ENCODE data around the gene ADAT3.

ADAT3 gene

DNA sequence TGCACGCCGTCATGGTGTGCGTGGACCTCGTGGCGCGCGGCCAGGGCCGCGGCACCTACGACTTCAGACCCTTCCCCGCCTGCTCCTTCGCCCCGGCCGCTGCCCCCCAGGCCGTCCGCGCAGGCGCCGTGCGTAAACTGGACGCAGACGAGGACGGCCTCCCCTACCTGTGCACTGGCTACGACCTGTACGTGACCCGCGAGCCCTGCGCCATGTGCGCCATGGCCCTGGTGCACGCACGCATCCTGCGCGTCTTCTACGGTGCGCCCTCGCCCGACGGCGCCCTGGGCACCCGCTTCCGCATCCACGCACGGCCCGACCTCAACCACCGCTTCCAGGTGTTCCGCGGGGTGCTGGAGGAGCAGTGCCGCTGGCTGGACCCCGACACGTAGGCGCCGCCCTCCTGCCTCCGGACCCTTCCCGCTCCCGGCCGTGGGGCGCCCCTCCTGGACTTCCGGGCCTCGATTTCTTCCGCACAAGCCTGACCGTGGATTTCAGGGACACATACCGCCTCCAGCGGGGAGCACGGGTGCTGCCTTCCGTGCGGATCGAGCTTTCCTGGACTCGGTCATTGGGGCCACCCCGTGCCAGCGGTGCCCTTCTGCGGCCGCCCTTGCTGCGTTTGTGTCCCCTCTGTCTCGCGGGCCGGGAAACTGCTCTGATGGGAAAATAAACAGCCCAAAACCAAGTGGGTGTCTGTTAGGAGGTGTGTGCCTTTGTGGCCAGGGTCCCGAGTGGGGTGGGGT, 7.7 kb downstream of the ADAT3 start:
- no peak for DNase-seq (ENCODE audit: low read depth)

DNA sequence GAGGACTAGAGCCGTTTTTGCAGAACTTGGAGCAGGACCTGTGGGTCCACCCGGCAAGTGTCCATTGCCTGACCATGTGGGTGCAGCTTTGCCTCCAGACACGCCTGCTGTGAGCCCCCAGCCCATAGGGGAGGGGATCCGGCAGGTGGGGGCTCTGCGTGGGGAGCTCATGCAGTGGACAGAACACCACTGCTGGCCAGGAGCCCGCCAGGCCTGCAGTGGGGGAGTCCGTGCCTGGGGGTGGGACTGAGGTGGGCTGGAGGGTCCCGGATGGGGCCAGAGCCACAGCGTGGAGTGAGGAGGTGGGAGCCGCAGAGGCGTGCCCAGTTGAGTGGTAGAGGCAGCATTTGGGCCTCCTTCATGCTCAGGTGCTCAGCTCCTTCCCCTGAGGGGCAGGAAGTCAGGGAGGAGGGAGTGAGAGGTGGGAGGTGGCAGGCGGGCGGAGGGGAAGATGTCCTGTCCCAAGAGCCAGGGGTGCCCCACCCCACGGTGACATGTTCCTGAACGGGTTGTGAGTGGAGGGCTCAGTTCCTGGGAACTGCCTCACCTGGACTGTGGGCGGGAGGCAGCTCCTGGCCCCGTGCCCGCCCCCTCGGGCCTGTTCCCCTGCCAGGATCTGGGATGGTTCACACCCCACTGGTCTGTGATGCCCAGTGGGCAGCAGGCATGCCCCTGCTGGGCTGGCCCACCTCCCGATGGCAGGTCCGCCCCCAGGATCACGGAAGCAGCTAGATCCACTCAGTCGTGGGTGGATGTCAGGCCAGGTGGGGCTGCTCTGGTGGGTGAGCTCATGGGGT, 8.8 kb downstream of the ADAT3 start:
- no peak for DNase-seq (ENCODE audit: low read depth)

DNA sequence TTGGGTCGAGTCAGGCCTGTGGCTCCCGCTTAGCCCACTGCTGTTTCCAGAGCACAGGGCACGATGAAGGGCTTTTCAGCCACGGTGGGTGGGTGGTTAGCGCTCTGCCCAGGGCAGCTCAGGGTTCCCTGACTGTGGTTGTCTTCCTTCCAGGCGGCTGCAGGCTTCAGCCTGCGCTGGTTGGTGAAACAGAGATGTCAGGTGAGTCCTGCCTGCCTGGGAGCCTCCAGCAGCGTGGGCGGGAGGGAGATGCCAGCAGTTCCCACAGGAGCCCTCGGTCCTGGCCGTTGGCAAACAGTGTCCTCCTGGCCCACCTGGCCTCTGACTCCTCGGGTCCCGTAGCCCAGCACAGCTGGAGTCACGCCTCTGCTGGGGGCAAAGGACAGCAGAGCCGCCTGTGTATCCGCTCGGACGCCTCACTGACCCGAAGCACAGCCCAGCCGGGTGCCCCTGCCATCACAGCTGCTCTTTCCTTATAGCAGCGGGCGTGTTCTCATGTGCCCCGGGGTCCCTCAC, 9.7 kb downstream of the ADAT3 start:
- no peak for DNase-seq (ENCODE audit: low read depth)

DNA sequence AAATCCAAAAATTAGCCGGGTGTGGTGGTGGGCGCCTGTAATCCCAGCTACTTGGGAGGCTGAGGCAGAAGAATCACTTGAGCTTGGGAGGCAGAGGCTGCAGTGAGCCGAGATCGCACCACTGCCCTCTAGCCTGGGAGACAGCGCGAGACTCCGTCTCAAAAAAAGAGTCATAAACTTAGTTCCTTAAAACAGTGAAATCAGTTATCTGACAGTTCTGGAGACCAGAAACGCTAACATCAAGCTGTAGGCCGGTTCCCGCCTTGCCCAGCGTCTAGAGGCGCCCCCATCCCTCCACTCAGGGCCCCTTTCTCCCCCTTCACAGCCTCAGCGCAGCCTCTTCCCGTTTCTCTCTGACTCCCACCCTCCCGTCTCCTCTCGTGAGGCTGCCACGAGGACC, 11.9 kb downstream of the ADAT3 start:
- DNase-seq (ENCODE audit: low read depth) = no peak

DNA sequence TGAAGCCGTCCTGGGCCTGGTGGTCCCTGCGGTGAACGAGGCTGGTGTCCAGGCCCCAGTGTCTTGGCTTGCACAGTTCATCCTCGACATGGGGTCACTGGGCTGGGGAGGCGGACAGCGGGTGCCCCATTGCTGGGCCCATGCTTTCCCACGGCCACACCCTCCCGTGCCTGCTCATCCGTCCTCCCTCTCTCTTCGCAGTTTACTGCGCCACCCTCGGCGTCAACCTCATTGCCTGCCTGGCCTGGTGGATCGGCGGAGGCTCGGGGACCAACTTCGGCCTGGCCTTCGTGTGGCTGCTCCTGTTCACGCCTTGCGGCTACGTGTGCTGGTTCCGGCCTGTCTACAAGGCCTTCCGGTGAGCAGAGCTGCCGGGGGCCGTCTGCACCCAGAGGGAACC, 12.7 kb downstream of the ADAT3 start:
- no peak for DNase-seq (ENCODE audit: low read depth)

DNA sequence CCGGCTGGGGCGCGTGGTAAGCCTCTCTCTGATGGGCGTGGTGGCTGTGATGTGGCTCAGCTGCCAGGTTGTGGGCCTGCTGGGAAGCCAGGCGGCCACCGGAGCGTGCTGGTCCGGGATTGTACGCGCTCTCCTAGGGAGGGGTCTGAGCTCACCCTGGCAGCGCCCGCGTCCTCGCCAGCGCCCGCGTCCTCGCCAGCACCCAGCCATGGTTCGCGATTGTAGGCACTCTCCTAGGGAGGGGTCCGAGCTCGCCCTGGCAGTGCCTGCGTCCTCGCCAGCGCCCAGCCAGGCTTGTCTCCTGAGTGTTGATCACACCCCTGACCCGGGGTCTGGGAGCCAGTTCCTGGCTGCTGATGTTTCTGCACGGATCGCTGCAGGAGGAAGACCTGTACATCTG, 13.8 kb downstream of the ADAT3 start:
- no peak for DNase-seq (ENCODE audit: low read depth)

DNA sequence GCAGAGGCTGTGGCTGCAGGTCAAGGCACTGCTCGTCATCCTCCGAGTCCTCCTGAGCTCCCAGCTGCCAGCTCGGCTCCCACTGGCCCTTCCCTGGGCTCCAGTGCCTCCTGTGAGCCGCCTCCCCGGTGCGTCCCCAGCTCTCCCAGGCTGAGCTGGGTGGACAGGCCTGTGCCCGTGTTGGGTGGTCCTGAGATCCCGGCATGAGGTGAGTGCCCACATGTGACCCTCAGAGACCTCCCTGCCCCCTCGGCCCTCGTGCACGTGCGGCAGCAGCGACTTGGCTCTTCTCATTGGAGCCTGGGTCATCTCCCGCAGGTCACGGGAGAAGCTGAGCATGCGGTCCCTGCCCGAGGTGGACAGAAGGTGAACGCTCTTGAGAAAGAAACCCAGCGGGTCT, 15.4 kb downstream of the ADAT3 start:
- DNase-seq (ENCODE audit: low read depth) = no peak

DNA sequence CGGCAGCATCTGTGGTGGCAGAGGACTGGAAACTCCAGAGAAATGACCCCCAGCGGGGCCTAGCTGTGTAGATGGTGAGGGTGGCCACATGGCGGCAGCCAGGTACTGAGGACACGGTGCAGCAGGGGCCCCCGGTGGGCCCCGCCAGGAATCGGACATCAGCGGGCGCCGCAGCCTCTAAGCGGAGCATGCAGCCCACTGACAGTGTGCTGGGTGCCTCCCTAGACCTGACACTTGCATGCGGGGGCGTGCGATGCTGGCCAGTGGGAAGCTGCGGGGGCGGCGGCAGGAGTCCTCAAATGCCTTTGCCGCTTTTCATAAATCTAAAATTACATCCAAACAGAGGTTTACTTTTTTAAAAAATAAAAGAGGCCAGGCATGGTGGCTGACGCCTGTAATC, 16.1 kb downstream of the ADAT3 start:
- DNase-seq (ENCODE audit: low read depth) = no peak

DNA sequence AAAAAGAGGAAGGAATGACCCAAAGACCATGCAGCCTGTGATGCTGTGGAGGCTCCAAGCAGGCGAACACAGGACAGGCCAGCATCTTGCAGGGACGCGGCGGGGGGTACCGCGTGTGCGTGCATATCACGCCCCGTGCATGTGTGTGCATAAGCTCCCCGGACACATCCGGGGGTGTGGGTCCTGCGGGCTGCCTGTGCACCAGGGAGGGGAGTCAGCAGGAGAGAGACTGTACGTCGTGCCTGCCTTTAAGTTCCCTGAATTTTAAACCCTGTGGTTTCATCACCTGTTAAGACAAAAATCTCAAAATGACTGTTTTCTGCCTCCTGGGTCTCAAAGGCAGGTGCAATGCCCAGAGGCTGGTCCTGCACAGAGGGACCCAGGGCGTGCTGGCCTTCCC, 16.6 kb downstream of the ADAT3 start:
- DNase-seq (ENCODE audit: low read depth) = no peak

DNA sequence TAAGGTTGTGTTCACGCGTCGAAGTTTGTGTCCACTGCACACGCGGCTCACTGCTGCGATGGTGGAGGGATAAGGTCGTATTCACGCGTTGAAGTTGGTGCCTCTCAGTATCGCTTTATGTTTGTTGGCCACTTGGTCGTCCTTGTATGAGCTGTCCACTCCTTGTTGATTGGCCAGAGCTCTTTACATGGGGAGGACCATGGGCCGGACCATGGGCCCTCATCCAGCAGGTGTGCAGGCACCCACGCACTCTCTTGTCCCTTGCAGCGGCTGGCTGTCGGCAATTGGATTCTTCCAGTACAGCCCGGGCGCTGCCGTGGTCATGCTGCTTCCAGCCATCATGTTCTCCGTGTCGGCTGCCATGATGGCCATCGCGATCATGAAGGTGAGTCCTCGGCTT, 17.6 kb downstream of the ADAT3 start:
- no peak for DNase-seq (ENCODE audit: low read depth)

DNA sequence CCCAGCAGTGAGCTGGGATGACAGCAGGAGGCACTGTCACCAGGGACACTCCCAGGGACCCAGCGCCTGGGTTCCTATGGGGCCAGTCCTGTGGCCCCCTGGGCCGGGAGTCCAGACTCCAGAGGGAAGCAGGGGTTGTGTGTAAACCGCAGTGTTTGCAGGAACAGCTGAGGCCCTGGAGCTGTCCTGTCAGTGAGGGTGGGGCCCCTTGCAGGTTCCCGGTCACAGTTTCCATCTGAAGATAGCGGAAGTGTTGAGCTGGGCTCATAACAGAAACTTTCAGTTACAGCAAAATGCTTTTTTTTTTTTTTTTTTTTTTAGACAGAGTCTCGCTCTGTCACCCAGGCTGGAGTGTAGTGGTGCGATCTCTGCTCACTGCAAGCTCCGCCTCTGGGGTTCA, 18.1 kb downstream of the ADAT3 start:
- DNase-seq (ENCODE audit: low read depth) = no peak

DNA sequence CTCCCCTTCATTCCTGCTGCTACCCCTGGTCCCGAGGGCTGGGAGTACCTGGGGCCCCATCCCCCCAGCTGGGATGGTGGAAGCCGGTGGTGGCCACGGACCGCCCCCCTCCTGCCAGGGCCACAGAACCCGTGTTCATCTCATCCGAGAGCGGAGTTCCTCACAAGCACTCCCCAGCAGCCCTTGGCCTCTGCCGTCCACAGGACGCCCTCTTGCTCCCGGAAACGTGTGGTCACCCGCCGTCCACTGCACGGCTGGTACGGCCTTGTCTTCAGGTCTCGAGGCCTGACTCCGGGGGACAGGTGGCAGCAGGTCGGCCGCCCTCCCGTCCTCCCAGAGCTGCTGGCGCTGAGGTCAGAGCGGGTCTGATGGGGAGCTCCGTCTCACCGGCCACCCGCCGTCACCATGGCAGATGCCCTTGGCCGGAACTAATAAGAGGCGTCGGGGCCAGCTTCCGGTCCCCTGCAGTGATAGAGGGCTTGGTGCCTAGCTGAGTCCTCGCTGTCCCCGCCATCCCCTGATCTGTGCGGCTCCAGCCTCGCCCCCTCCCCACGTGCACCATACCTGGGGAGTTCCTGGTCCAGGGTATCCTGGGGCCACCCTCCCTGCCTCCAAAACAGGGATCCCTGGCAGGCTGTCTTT, 19.2 kb downstream of the ADAT3 start:
- DNase-seq (ENCODE audit: low read depth) = no peak

DNA sequence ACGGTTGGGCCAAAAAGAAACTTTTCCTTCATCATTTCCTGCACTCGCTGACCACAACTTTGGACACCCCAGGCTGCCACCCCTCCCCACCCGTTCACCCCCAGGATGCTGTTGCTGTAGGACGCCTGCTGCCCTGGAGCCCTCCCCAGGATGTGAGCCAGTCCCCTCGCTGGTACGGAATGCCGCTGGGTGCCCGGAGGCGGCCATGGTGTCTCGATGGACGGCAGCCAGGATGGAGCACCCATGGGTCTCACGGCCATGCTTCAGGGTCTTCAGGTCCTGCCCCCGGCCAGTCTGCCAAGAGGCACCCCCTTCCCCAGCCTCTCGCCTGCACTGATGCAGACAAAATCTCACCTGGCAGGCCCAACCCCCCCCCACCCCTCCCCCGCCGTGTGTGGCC, 20.3 kb downstream of the ADAT3 start:
- no peak for DNase-seq (ENCODE audit: low read depth)

DNA sequence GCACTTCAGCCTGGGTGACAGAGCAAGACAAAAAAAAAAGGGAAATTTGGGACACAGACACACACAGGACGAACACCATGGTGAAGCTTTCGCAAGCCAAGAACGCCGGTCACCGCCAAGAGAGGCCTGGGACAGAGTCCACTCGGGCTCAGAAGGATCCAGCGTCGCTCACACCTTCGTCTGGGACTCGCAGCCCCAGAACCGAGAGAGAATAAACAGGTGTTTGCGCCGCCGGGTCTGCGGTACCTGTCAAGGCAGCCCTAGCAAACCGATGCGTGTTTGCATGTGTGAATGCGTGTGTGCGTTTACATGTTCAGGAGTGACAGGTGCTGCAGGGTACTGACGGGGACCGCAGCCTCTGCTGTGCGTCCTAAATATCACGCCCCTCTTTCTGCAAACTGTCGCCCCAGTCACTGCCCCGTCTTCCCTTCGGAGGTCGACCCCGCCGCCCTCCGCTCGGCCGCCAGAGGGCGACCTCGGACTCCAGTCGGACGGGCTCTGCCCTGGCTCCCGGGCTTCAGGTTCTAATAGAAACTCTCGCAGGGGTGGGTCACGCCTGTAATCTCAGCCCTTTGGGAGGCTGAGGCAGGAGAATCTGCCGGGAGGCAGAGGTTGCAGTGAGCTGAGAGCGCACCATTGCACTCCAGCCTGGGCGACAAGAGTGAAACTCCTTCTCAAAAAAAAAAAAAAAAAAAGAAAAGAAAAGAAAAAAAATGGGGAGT, 24.0 kb downstream of the ADAT3 start:
- DNase-seq (ENCODE audit: low read depth) = no peak

DNA sequence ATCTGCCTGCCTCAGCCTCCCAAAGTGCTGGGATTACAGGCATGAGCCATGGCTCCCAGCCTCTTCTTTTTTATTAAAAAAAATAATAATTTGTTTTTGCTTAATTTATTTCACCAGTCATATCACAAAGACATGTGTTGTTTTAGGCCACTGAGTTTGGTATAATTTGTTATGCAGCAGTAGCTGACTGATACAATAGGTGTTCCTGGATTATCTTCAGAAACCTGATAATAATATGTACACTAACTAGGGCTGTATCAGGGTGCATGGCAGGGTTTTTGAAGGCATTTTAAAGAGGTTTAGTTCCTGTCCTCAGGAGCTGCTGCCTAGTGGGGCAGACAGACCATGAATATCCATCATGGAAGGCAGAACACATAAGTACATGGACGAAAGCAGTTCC, 26.2 kb downstream of the ADAT3 start:
- no peak for DNase-seq (ENCODE audit: low read depth)

DNA sequence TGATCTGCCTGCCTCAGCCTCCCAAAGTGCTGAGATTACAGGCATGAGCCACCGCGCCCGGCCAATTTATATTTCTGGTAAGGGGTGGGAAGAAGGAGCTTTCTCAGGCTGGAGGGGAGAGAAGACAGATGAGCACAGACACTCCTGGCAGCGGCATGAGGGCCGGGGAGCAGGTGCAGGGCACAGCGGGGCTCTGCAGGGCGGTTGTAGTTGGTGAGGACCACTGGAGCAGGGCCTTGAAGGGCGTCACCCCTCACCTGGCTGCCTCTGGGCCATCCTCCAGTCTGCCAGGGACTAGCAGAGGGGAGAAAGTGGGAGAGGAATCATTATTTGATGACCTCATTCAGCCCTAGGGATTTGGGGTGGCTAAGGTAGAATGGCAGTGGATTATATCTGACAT, 27.2 kb downstream of the ADAT3 start:
- DNase-seq (ENCODE audit: low read depth) = no peak

DNA sequence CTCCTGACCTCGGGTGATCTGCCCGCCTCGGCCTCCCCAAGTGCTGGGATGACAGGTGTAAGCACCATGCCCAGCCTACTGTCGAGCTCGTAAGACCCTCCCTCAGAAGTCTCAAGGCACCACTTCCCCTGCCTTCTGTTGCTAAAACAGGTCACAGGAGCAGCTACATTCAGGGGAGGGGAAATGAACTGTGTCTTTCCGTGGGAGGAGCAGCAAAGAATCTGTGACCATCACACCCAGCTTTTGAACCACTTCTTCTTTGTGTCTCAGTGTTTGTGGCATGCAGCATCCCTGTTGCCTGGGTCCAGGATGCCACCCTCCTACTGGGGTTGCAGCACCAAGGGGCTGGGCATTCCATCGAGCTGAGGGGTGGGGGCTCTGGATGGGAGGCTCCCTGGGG, 28.0 kb downstream of the ADAT3 start:
- DNase-seq (ENCODE audit: low read depth) = no peak

DNA sequence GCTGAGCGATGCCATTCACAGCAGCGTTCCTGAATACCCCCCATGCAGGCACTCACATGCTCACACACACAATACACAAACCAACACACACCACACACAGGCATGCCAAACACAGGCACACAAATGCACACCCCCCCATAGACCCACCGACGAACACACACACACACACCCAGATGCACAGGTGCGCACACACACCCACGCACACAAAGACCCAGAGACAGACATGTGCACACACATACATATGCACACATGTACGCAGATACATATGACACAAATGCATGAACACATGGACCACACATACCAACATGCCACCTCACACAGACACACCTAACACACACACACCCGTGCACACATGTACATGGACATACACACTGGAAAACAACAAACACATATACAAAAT, 28.7 kb downstream of the ADAT3 start:
- no peak for DNase-seq (ENCODE audit: low read depth)

DNA sequence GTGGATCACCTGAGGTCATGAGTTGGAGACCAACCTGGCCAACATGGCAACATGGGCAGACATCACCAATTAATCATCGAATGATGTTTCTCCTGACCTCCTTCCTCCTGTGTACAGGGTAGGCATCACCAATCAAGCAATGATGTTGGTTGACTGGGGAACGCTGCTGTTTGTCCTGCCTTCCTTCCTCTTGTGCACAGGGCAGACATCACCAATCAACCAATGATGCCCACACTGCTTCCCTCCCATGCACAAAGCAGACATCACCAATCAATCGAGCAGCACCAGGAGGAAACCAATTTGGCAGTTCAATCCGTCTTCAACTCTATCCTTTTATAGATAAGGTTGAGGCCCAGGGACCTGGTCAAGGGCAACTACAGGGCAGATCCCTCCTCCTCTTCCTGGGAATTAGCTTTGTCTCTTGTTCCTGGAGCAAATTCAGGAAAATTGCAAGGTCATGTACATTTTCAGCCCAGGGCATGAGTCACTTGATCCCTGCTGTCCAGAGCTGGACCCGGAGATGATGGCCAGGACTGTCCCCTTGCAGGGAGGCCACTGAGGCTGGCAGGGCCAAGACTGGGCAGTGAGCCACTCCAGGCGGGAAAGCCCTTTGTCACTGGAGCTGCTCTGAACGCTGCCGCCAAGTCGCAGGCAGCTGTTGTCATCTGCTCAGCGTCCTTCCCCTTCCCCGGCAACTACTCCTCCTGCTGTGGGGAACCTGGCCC, 30.4 kb downstream of the ADAT3 start:
- DNase-seq (ENCODE audit: low read depth) = no peak

DNA sequence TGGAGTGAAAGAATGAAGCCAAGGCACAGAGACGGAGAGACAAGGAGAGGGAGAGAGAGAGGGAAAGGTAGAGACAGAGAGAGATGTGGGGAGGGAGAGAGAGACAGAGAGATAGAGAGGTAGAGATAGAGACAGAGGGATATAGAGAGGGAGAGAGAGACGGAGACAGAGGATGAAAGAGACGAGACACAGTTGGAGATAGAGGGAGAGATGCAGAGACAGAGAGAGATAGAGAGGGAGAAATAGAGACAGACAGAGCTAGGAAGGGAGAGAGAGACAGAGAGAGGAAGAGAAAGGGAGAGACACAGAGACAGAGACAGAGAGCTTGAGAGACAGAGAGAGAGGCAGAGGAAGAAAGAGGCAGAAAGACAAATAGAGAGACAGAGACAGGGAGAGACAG, 31.2 kb downstream of the ADAT3 start:
- DNase-seq (ENCODE audit: low read depth) = no peak

DNA sequence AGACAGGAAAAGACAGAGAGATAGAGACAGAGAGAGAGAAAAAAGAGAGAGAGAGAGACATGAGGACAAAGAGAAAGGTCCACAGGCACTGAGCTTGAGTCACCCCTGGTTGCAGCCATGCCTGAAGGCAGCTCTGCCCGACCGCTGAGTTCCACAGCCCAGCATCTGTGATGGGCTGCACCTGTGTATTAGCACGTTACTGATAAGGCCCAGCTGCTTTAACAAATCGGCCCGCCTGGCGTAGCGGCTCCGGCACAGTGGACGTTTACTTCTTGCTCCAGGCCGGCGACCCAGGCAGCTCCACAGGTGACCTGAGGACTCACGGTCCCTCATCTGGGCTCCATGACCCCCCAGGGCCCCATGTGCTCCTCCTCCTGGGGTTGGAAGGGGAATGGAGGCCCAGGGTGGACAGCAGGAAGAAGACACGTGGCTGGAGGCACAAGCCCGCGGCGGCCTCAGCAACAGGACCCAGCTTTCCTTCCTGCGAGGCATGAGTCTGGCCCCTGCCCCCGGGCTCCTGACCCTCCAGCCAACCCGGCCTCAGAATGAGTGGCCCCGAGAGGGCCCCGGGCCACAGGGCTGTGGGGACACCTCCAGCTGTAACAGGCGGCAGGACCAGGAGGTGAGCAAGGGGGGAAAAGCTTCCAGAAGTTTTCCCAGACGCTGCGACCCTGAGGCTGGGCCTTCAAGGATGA, 31.9 kb downstream of the ADAT3 start:
- DNase-seq (ENCODE audit: low read depth) = no peak

Data from GM04504 (cell line).